Neuronal stem cell (in vitro differentiated cells): ENCODE data around the gene INTS12. TPM values are rescaled to one million over a fixed set of nuclear protein-coding genes. Genes with fewer than 3 reads are reported as not detected.

ENCODE experiments used
- DNase-seq: peaks from one replicate; pipeline ENCODE4 v3.0.0-alpha.2; 2013; ENCODE audit warnings: low spot score
- H2AFZ ChIP-seq: one replicate; pipeline ENCODE4 v1.6.1; 2013; ENCODE audit warnings: mild to moderate bottlenecking, low read length, inconsistent platforms
- H2AK5ac ChIP-seq: 2 replicates; pipeline ENCODE4 v1.6.1; 2013; ENCODE audit warnings: low read depth, mild to moderate bottlenecking, inconsistent platforms, low read length, moderate library complexity, mixed read lengths
- H2BK120ac ChIP-seq: 2 replicates; pipeline ENCODE4 v1.6.1; 2013; ENCODE audit warnings: low read depth, mild to moderate bottlenecking, inconsistent platforms, low read length, moderate library complexity, mixed read lengths
- H2BK12ac ChIP-seq: one replicate; pipeline ENCODE4 v1.6.1; 2013; ENCODE audit warnings: low read length, inconsistent platforms
- H2BK15ac ChIP-seq: 2 replicates; pipeline ENCODE4 v1.6.1; 2013; ENCODE audit warnings: mild to moderate bottlenecking, low read length, inconsistent platforms, mixed read lengths
- H2BK5ac ChIP-seq: one replicate; pipeline ENCODE4 v1.6.1; 2013; ENCODE audit warnings: inconsistent platforms, mild to moderate bottlenecking, low read length, moderate library complexity
- H3K14ac ChIP-seq: one replicate; pipeline ENCODE4 v1.6.1; 2013; ENCODE audit warnings: low read length, inconsistent platforms
- H3K18ac ChIP-seq: 2 replicates; pipeline ENCODE4 v1.6.1; 2013; ENCODE audit warnings: low read length, inconsistent platforms
- H3K23ac ChIP-seq: 2 replicates; pipeline ENCODE4 v1.6.1; 2013; ENCODE audit warnings: low read depth, mild to moderate bottlenecking, mixed read lengths, low read length, inconsistent platforms; ENCODE audit not compliant: poor library complexity
- H3K27ac ChIP-seq: replicated peaks from 3 replicates; pipeline ENCODE4 v1.5.1; 2013; ENCODE audit warnings: low read length, inconsistent platforms
- H3K27me3 ChIP-seq, 3 experiments: 2 replicates each; pipeline ENCODE4 v1.6.1; 2013; ENCODE audit warnings: low read length in 3 of 3, mild to moderate bottlenecking in 2 of 3, inconsistent platforms in 1 of 3, low read depth in 1 of 3, mixed read lengths in 1 of 3, moderate library complexity in 1 of 3; ENCODE audit not compliant: control insufficient read depth in 3 of 3, insufficient read depth in 3 of 3
- H3K36me3 ChIP-seq, 2 donors: replicated peaks in 1 of 2; 2 replicates each; pipeline ENCODE4 v1.6.1; 2013; ENCODE audit warnings: low read length in 2 of 2; ENCODE audit not compliant: control insufficient read depth in 2 of 2, insufficient read depth in 2 of 2
- H3K4ac ChIP-seq: 2 replicates; pipeline ENCODE4 v1.6.1; 2013; ENCODE audit warnings: inconsistent platforms, mild to moderate bottlenecking, low read length, moderate library complexity
- H3K4me1 ChIP-seq, 2 donors: 1 replicate in 1 of 2; 2 replicates in 1 of 2; pipeline ENCODE4 v1.6.1; 2013; ENCODE audit warnings: low read length in 2 of 2, low read depth in 1 of 2; ENCODE audit not compliant: control insufficient read depth in 2 of 2, insufficient read depth in 1 of 2
- H3K4me2 ChIP-seq: one replicate; pipeline ENCODE4 v1.6.1; 2013; ENCODE audit warnings: mild to moderate bottlenecking, low read length, inconsistent platforms; ENCODE audit not compliant: insufficient read depth, poor library complexity, severe bottlenecking
- H3K4me3 ChIP-seq, 2 donors: 2 replicates each; pipeline ENCODE4 v1.5.1; 2013; ENCODE audit warnings: low read length in 2 of 2, mild to moderate bottlenecking in 2 of 2, inconsistent platforms in 1 of 2, moderate library complexity in 1 of 2
- H3K79me1 ChIP-seq: one replicate; pipeline ENCODE4 v1.6.1; 2013; ENCODE audit warnings: low read depth, mild to moderate bottlenecking, inconsistent platforms, low read length, moderate library complexity
- H3K9ac ChIP-seq: one replicate; pipeline ENCODE4 v1.6.1; 2013; ENCODE audit warnings: mild to moderate bottlenecking, low read depth, low read length, inconsistent platforms; ENCODE audit not compliant: poor library complexity
- H3K9me3 ChIP-seq, 2 donors: replicated peaks in 1 of 2; 2 replicates each; pipeline versions ENCODE3 to v1.6.1; 2013; ENCODE audit warnings: low read length in 2 of 2, mild to moderate bottlenecking in 2 of 2, inconsistent platforms in 1 of 2, low read depth in 1 of 2, mixed read lengths in 1 of 2, moderate library complexity in 1 of 2; ENCODE audit not compliant: control insufficient read depth in 2 of 2, insufficient read depth in 1 of 2
- H4K8ac ChIP-seq: one replicate; pipeline ENCODE4 v1.6.1; 2013; ENCODE audit warnings: low read depth, mild to moderate bottlenecking, inconsistent platforms, low read length, moderate library complexity
- H4K91ac ChIP-seq: one replicate; pipeline ENCODE4 v1.6.1; 2013; ENCODE audit warnings: low read length, low read depth, mild to moderate bottlenecking, inconsistent platforms; ENCODE audit not compliant: poor library complexity
- WGBS, 2 donors: extraction: QIAGEN DNeasy Blood & Tissue Kit; methylation state at CpG; one replicate each; pipeline ENCODE4 v1.1.7; 2013; ENCODE audit warnings: missing lambda C conversion rate in 2 of 2, mixed read lengths in 1 of 2; ENCODE audit not compliant: insufficient read length in 2 of 2, insufficient replicate concordance in 1 of 2; ENCODE audit errors: extremely low coverage in 2 of 2; 5-methylcytosine and 5-hydroxymethylcytosine counted together
- polyA plus RNA-seq, 2 experiments: library from polyadenylated mRNA; stranded (reverse); fragments of 200-250 nt; gene quantifications; one replicate each; pipeline ENCODE4 v1.2.3, GENCODE V29; 2013

The INTS12 gene, protein sequence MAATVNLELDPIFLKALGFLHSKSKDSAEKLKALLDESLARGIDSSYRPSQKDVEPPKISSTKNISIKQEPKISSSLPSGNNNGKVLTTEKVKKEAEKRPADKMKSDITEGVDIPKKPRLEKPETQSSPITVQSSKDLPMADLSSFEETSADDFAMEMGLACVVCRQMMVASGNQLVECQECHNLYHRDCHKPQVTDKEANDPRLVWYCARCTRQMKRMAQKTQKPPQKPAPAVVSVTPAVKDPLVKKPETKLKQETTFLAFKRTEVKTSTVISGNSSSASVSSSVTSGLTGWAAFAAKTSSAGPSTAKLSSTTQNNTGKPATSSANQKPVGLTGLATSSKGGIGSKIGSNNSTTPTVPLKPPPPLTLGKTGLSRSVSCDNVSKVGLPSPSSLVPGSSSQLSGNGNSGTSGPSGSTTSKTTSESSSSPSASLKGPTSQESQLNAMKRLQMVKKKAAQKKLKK
- 28.0 TPM for polyA plus RNA-seq (2013, experiment 1 of 2)
- 28.3 TPM for polyA plus RNA-seq (2013, experiment 2 of 2)

DNA sequence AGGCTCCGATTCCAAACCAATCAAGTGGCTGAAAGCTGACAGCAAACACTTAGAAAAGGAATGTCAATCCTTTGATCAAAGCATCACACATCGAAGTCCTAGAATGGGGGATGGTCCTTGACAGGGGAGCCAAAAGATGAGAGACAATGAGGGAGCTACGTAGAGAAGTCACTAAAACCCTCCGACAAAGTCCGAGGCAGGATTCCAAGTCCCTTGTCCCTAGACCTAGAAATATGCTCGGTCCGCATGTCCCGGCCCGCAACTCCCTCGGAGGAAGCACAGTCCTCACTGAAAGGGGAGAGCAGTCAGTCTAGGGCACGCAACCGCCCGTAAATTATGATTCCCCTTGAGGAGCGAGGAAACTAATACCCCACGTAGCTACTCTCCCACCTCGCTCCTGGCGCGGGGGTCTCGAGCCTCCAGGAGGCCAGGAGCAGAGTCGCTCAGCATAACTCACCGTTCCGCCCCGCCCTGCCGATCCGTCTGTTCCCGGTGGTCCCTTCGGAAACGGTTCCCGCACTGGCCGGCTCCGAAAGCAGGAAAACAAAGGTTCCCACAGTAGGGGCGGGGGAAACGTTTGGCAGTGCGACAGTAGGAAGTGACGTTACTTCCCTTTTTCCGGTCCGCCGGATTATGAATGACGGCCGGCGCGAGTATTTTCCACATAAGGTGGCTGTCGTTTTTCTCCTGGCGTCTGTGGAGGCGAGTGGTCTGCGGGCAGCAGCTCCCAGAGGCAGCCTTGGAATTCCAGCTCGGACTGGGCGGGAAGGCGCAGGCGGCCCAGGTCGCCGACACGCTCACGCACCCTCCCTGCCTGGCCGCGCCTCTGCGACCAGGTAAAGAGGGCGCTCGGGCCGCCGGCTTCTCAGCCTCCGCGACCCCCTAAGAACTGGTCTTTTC, at the start of gene INTS12, which contains the start of gene GSTCD:
Gene INTS12, minus strand, starts transcription at position 509 of the 900 bp plus-strand sequence. CDS start 8,684 bp downstream, outside the sequence.
Gene GSTCD, plus strand, starts transcription at position 604 of the 900 bp plus-strand sequence. CDS start 8,830 bp downstream, outside the sequence.
- peak; percentile 92 for DNase-seq
- H2BK120ac ChIP-seq: no peak within 1 kb of the TSS
- H3K4me1 ChIP-seq: peaks cover 0 to 3% of the 10 kb centered on the region in 2 donors
- H3K79me1 ChIP-seq: no peaks in the 10 kb centered on the region
- H2BK12ac ChIP-seq: peak within 1 kb of the TSS; percentile 22
- H3K9ac ChIP-seq: peak within 1 kb of the TSS; percentile 97
- peak within 1 kb of the TSS; percentile 99 for H3K14ac ChIP-seq
- H3K18ac ChIP-seq: peak within 1 kb of the TSS; percentile 99
- H3K9me3 ChIP-seq: no peaks in the 10 kb centered on the region
- no peak within 1 kb of the TSS for H4K91ac ChIP-seq
- peak within 1 kb of the TSS; percentile 7 for H2AK5ac ChIP-seq
- peak within 1 kb of the TSS; percentile 81 for H3K4me2 ChIP-seq
- H3K27me3 ChIP-seq: no peaks in the 10 kb centered on the region
- H3K27ac ChIP-seq: peak within 1 kb of the TSS; percentile 92
- peak within 1 kb of the TSS; percentile 96 for H2AFZ ChIP-seq
- H3K4ac ChIP-seq: no peak within 1 kb of the TSS
- peak within 1 kb of the TSS; percentile 85 to 93 for H3K4me3 ChIP-seq
- peak within 1 kb of the TSS; percentile 97 for H3K23ac ChIP-seq
- peaks cover under 1% of the 10 kb centered on the region in 2 donors for H3K36me3 ChIP-seq
- peak within 1 kb of the TSS; percentile 82 for H2BK5ac ChIP-seq
- peak within 1 kb of the TSS; percentile 82 for H4K8ac ChIP-seq
- H2BK15ac ChIP-seq: peak within 1 kb of the TSS; percentile 58
- WGBS, 2 donors: no CpG with 5 or more reads among the region's 63 CpGs

GRCh38 chr4:105755375-105755774, 46.9 kb upstream of the INTS12 start:
- H3K4me2 ChIP-seq: no peak overlapping the region
- H3K79me1 ChIP-seq: no peaks in the 10 kb centered on the region
- H3K27me3 ChIP-seq: no peaks in the 10 kb centered on the region
- no peak overlapping the region for H2AFZ ChIP-seq
- H2AK5ac ChIP-seq: no peak overlapping the region
- no peak overlapping the region for H3K14ac ChIP-seq
- no peak overlapping the region for H3K23ac ChIP-seq
- H2BK15ac ChIP-seq: no peak overlapping the region
- H3K9me3 ChIP-seq: peaks cover 1 to 2% of the 10 kb centered on the region in 2 donors
- H2BK120ac ChIP-seq: no peak overlapping the region
- no peak overlapping the region for H4K8ac ChIP-seq
- no peak overlapping the region for H4K91ac ChIP-seq
- no peak overlapping the region for H3K18ac ChIP-seq
- no peak overlapping the region for H3K4ac ChIP-seq
- no peaks in the 10 kb centered on the region for H3K36me3 ChIP-seq
- H2BK5ac ChIP-seq: no peak overlapping the region
- H3K27ac ChIP-seq: no peak overlapping the region
- H3K4me3 ChIP-seq: no peak overlapping the region
- no peak for DNase-seq
- peaks cover 0 to 1% of the 10 kb centered on the region in 2 donors for H3K4me1 ChIP-seq
- H3K9ac ChIP-seq: no peak overlapping the region
- no peak overlapping the region for H2BK12ac ChIP-seq

DNA sequence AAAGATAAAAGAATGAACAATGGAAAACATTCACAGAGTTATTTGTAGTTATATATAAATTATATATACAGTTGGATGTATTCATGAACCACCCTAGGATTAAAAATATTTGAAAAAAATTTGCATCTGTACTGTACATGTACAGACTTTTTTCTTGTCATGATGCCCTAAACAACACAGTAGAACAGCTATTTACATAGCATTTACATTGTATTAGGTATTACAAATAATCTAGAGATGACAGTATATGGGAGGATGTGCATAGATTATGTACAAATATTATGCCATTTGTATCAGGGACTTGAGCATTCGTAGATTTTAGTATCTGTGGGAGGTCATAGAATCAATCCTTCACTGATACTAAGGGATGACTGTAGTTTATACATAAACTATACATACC, 44.9 kb upstream of the INTS12 start:
- Histone ChIP-seq H3K36me3 (no peaks in the 10 kb centered on the region), H2AK5ac (no peak overlapping the region), H2BK5ac (no peak overlapping the region), H3K27ac (no peak overlapping the region), H2BK120ac (no peak overlapping the region), H3K18ac (no peak overlapping the region), H3K4me3 (no peak overlapping the region), H3K9me3 (peaks cover 1 to 2% of the 10 kb centered on the region in 2 donors), H4K91ac (no peak overlapping the region), H3K27me3 (no peaks in the 10 kb centered on the region), H3K79me1 (no peaks in the 10 kb centered on the region), H3K4me1 (peaks cover 0 to 1% of the 10 kb centered on the region in 2 donors), H4K8ac (no peak overlapping the region), H3K14ac (no peak overlapping the region), H3K4me2 (no peak overlapping the region), H2BK12ac (no peak overlapping the region), H3K4ac (no peak overlapping the region), H3K23ac (no peak overlapping the region), H2BK15ac (no peak overlapping the region), H2AFZ (no peak overlapping the region), H3K9ac (no peak overlapping the region)
- WGBS, 2 donors: no CpG with 5 or more reads among the region's 1 CpG
- DNase-seq: no peak
